Cardiac muscle cell (in vitro differentiated cells and primary cell): Measurements from ENCODE around the gene VMAC. TPM values are rescaled to one million over a fixed set of nuclear protein-coding genes. Genes with fewer than 3 reads are reported as not detected.

Experiments used
- DNase-seq, 2 donors: peaks; one replicate each; pipeline versions ENCODE4 v3.0.0 to v3.0.0-alpha.2; 2010 to 2017; ENCODE audit warnings: low read depth in 1 of 2, low spot score in 1 of 2
- H3K27ac ChIP-seq: fragments of 200-600 bp; sonication (generic); 2 replicates; pipeline ENCODE4 v1.5.1; 2016
- H3K27me3 ChIP-seq: fragments of 200-600 bp; sonication (generic); 2 replicates; pipeline ENCODE4 v1.6.0; 2016; ENCODE audit warnings: control low read depth
- H3K36me3 ChIP-seq: fragments of 200-600 bp; sonication (generic); 2 replicates; pipeline ENCODE4 v1.5.1; 2016; ENCODE audit warnings: control low read depth
- H3K4me1 ChIP-seq: fragments of 200-600 bp; sonication (generic); 2 replicates; pipeline ENCODE4 v1.8.1; 2017; ENCODE audit warnings: low read depth, mild to moderate bottlenecking, mixed run types
- H3K4me3 ChIP-seq: fragments of 200-600 bp; sonication (generic); 2 replicates; pipeline ENCODE4 v1.5.1; 2016; ENCODE audit warnings: mild to moderate bottlenecking
- H3K9me3 ChIP-seq: fragments of 200-600 bp; sonication (generic); 2 replicates; pipeline ENCODE4 v1.5.1; 2017; ENCODE audit warnings: low read depth, mild to moderate bottlenecking, control low read depth
- CTCF ChIP-seq: IDR thresholded peaks from 2 replicates; pipeline ENCODE4 v1.5.1; 2012; ENCODE audit warnings: low read depth, mild to moderate bottlenecking, low read length
- polyA plus RNA-seq: library from polyadenylated mRNA; unstranded; fragments of >200 nt; fragmentation: Nextera tagmentation; extraction: Ambion mirVana; gene quantifications from 2 replicates; pipeline ENCODE4 v1.2.1, GENCODE V29; 2016
- total RNA-seq: library from RNA; depleted of rRNA; stranded (reverse); fragments of >200 nt; gene quantifications from 2 replicates; pipeline ENCODE4 v1.2.3, GENCODE V29; 2016

VMAC gene
- total and polyA plus RNA-seq, 2 experiments from 2014 or later: 3.9 to 23.1 TPM

- no peaks in the 10 kb centered on the region for H3K27me3 ChIP-seq
- H3K4me1 ChIP-seq: peaks cover 27% of the 10 kb centered on the region
- H3K4me3 ChIP-seq: no peak overlapping the region
- TF ChIP-seq CTCF: peak; percentile 81
- peaks cover 10% of the 10 kb centered on the region for H3K36me3 ChIP-seq
- H3K27ac ChIP-seq: peak overlapping the region; percentile 42
- peak; percentile 66 to 82 for DNase-seq
- no peaks in the 10 kb centered on the region for H3K9me3 ChIP-seq
These were observed 12.5 kb upstream of the VMAC start for GRCh38 chr19:5891938-5892771.

GRCh38 chr19:5892772-5893275 lies 11.8 kb upstream of the VMAC start:
- no peak overlapping the region for H3K27ac ChIP-seq
- H3K27me3 ChIP-seq: no peaks in the 10 kb centered on the region
- H3K9me3 ChIP-seq: no peaks in the 10 kb centered on the region
- no peak for DNase-seq
- no peak overlapping the region for H3K4me3 ChIP-seq
- no peak for TF ChIP-seq CTCF
- H3K36me3 ChIP-seq: peaks cover 10% of the 10 kb centered on the region
- peaks cover 27% of the 10 kb centered on the region for H3K4me1 ChIP-seq

GRCh38 chr19:5893296-5893903 lies 11.3 kb upstream of the VMAC start:
- Histone ChIP-seq H3K9me3 (no peaks in the 10 kb centered on the region), H3K4me1 (peaks cover 27% of the 10 kb centered on the region), H3K27me3 (no peaks in the 10 kb centered on the region), H3K36me3 (peaks cover 10% of the 10 kb centered on the region), H3K4me3 (no peak overlapping the region), H3K27ac (peak overlapping the region; percentile 86)
- no peak for DNase-seq
- no peak for TF ChIP-seq CTCF

- no peak overlapping the region for H3K4me3 ChIP-seq
- peak in 1 of 2 donors; percentile 71 for DNase-seq
- no peaks in the 10 kb centered on the region for H3K9me3 ChIP-seq
- H3K4me1 ChIP-seq: peaks cover 27% of the 10 kb centered on the region
- peak overlapping the region; percentile 86 for H3K27ac ChIP-seq
- no peaks in the 10 kb centered on the region for H3K27me3 ChIP-seq
- TF ChIP-seq CTCF: no peak
- H3K36me3 ChIP-seq: peaks cover 10% of the 10 kb centered on the region
These were observed 10.6 kb upstream of the VMAC start for GRCh38 chr19:5893907-5894703.

- no peak for DNase-seq
- H3K4me1 ChIP-seq: peaks cover 27% of the 10 kb centered on the region
- H3K27me3 ChIP-seq: no peaks in the 10 kb centered on the region
- peak overlapping the region; percentile 86 for H3K27ac ChIP-seq
- H3K36me3 ChIP-seq: peaks cover 10% of the 10 kb centered on the region
- H3K9me3 ChIP-seq: no peaks in the 10 kb centered on the region
- no peak overlapping the region for H3K4me3 ChIP-seq
- TF ChIP-seq CTCF: no peak
These were observed 9.8 kb upstream of the VMAC start for GRCh38 chr19:5894704-5895349.
